MM.1S (cell line): ENCODE data around the gene SLC5A9.

Experiments used
- DNase-seq: peaks from one replicate; pipeline ENCODE4 v3.0.0-alpha.2; 2015
- H2AFZ ChIP-seq: fragments of 300-600 bp; sonication (generic); 2 replicates; pipeline ENCODE4 v1.6.0; 2016; ENCODE audit warnings: antibody characterized with exemption, low read length
- H3F3A ChIP-seq: fragments of 300-600 bp; sonication (generic); 2 replicates; pipeline ENCODE4 v1.6.1; 2016; ENCODE audit warnings: mild to moderate bottlenecking, antibody characterized with exemption, low read length, moderate library complexity, mixed read lengths; ENCODE audit not compliant: insufficient read depth
- H3K27ac ChIP-seq: fragments of 300-600 bp; sonication (generic); 2 replicates; pipeline ENCODE4 v1.5.1; 2016; ENCODE audit warnings: mild to moderate bottlenecking, low read length
- H3K27me3 ChIP-seq: fragments of 300-600 bp; sonication (generic); replicated peaks from 2 replicates; pipeline ENCODE4 v1.6.0; 2016; ENCODE audit warnings: low read length; ENCODE audit not compliant: insufficient read depth
- H3K36me3 ChIP-seq: fragments of 300-600 bp; sonication (generic); replicated peaks from 2 replicates; pipeline ENCODE4 v1.6.1; 2016; ENCODE audit warnings: mild to moderate bottlenecking, low read length, mixed read lengths; ENCODE audit not compliant: insufficient read depth
- H3K4me1 ChIP-seq: fragments of 300-600 bp; sonication (generic); 2 replicates; pipeline ENCODE4 v1.6.1; 2016; ENCODE audit warnings: low read length, mixed read lengths
- H3K4me2 ChIP-seq: fragments of 300-600 bp; sonication (generic); 2 replicates; pipeline ENCODE4 v1.6.0; 2016; ENCODE audit warnings: low read depth, low read length
- H3K4me3 ChIP-seq: fragments of 300-600 bp; sonication (generic); 2 replicates; pipeline ENCODE4 v1.5.1; 2016; ENCODE audit warnings: low read length, mixed read lengths
- H3K79me2 ChIP-seq: fragments of 300-600 bp; sonication (generic); 2 replicates; pipeline ENCODE4 v1.6.1; 2016; ENCODE audit warnings: mixed run types, low read length, mixed read lengths
- H3K9ac ChIP-seq: fragments of 300-600 bp; sonication (generic); 2 replicates; pipeline ENCODE4 v1.6.1; 2016; ENCODE audit warnings: low read length, mixed read lengths
- H3K9me2 ChIP-seq: fragments of 300-600 bp; sonication (generic); replicated peaks from 2 replicates; pipeline ENCODE4 v1.6.1; 2016; ENCODE audit warnings: mild to moderate bottlenecking, low read length, mixed read lengths; ENCODE audit not compliant: insufficient read depth
- H3K9me3 ChIP-seq: fragments of 300-600 bp; sonication (generic); replicated peaks from 2 replicates; pipeline ENCODE4 v1.6.1; 2016; ENCODE audit warnings: mild to moderate bottlenecking, low read length, mixed read lengths; ENCODE audit not compliant: insufficient read depth
- H4K20me1 ChIP-seq: fragments of 300-600 bp; sonication (generic); 2 replicates; pipeline ENCODE4 v1.6.1; 2016; ENCODE audit warnings: mild to moderate bottlenecking, low read length, moderate library complexity, mixed read lengths; ENCODE audit not compliant: insufficient read depth
- CTCF ChIP-seq: fragments of 300-600 bp; sonication (generic); IDR thresholded peaks from 2 replicates; pipeline ENCODE4 v1.5.1; 2016; ENCODE audit warnings: antibody characterized with exemption, low read length, mixed read lengths
- EZH2 ChIP-seq: fragments of 300-600 bp; sonication (generic); optimal IDR thresholded peaks from 2 replicates; pipeline ENCODE3; 2017; ENCODE audit warnings: low read depth, mild to moderate bottlenecking, antibody characterized with exemption, low read length, mixed read lengths
- EZH2phosphoT487 ChIP-seq: fragments of 300-600 bp; sonication (generic); IDR thresholded peaks from 2 replicates; pipeline ENCODE4 v1.6.1; 2018; ENCODE audit warnings: antibody characterized with exemption, low read length

Gene SLC5A9

GRCh38 chr1:48225579-48225978 lies 3.1 kb downstream of the SLC5A9 start:
- H2AFZ ChIP-seq, result no peak overlapping the region
- H3K79me2 ChIP-seq, result no peaks in the 10 kb centered on the region
- H3K9me3 ChIP-seq, result no peaks in the 10 kb centered on the region
- H3K9me2 ChIP-seq, result no peaks in the 10 kb centered on the region
- H3K36me3 ChIP-seq, result no peaks in the 10 kb centered on the region
- no peak overlapping the region for H3K27ac ChIP-seq
- no peaks in the 10 kb centered on the region for H4K20me1 ChIP-seq
- H3K4me3 ChIP-seq, result no peak overlapping the region
- H3K4me1 ChIP-seq, result peaks cover 4% of the 10 kb centered on the region; the same call in 1 of the 2 replicates
- TF ChIP-seq EZH2, result no peak
- TF ChIP-seq CTCF, result no peak
- no peak for TF ChIP-seq EZH2phosphoT487
- DNase-seq, result no peak
- H3K27me3 ChIP-seq, result no peaks in the 10 kb centered on the region
- no peak overlapping the region for H3K9ac ChIP-seq
- no peak overlapping the region for H3K4me2 ChIP-seq
- no peaks in the 10 kb centered on the region for H3F3A ChIP-seq

GRCh38 chr1:48227165-48228013 lies 4.9 kb downstream of the SLC5A9 start:
- Histone ChIP-seq H3F3A (no peaks in the 10 kb centered on the region), H3K4me3 (no peak overlapping the region), H3K27me3 (no peaks in the 10 kb centered on the region), H3K36me3 (no peaks in the 10 kb centered on the region), H3K4me1 (peaks cover 4% of the 10 kb centered on the region; the same call in 1 of the 2 replicates), H3K9me2 (no peaks in the 10 kb centered on the region), H3K27ac (no peak overlapping the region), H3K4me2 (no peak overlapping the region), H3K9ac (no peak overlapping the region), H3K9me3 (no peaks in the 10 kb centered on the region), H4K20me1 (no peaks in the 10 kb centered on the region), H3K79me2 (no peaks in the 10 kb centered on the region), H2AFZ (no peak overlapping the region)
- TF ChIP-seq EZH2phosphoT487 (no peak), EZH2 (no peak), CTCF (no peak)
- DNase-seq, result peak; percentile 12

- Histone ChIP-seq H3K27ac (no peak overlapping the region), H3K9me2 (no peaks in the 10 kb centered on the region), H4K20me1 (no peaks in the 10 kb centered on the region), H3K79me2 (no peaks in the 10 kb centered on the region), H3K9me3 (no peaks in the 10 kb centered on the region), H3K27me3 (no peaks in the 10 kb centered on the region), H3K36me3 (no peaks in the 10 kb centered on the region), H3K4me3 (no peak overlapping the region), H2AFZ (no peak overlapping the region), H3K4me2 (no peak overlapping the region), H3F3A (no peaks in the 10 kb centered on the region), H3K9ac (no peak overlapping the region), H3K4me1 (peaks cover 4% of the 10 kb centered on the region; the same call in 1 of the 2 replicates)
- no peak for TF ChIP-seq EZH2phosphoT487
- no peak for DNase-seq
Measured at GRCh38 chr1:48228156-48228555, 5.6 kb downstream of the SLC5A9 start.

GRCh38 chr1:48229317-48229716 lies 6.8 kb downstream of the SLC5A9 start:
- Histone ChIP-seq H3F3A (no peaks in the 10 kb centered on the region), H3K9me3 (no peaks in the 10 kb centered on the region), H3K4me2 (no peak overlapping the region), H3K9ac (no peak overlapping the region), H3K79me2 (no peaks in the 10 kb centered on the region), H3K36me3 (no peaks in the 10 kb centered on the region), H3K27me3 (no peaks in the 10 kb centered on the region), H3K9me2 (no peaks in the 10 kb centered on the region), H2AFZ (no peak overlapping the region), H4K20me1 (no peaks in the 10 kb centered on the region), H3K27ac (no peak overlapping the region), H3K4me1 (peaks cover 4% of the 10 kb centered on the region; the same call in 1 of the 2 replicates), H3K4me3 (no peak overlapping the region)
- no peak for TF ChIP-seq CTCF
- TF ChIP-seq EZH2phosphoT487, result no peak
- no peak for TF ChIP-seq EZH2
- DNase-seq, result no peak
